Naive thymus-derived CD8-positive, alpha-beta T cell (primary cell): ENCODE data around the gene IGF2. TPM values are rescaled to one million over a fixed set of nuclear protein-coding genes. Genes with fewer than 3 reads are reported as not detected.

Source experiments
- ATAC-seq, 2 donors: fragments of 150-1000 bp; cut with Tn5 transposase in 1 of 2; sonication (Bioruptor Pico), chemical (Tn5 transposase) in 1 of 2; 1 replicate in 1 of 2; 2 replicates in 1 of 2; pipeline ENCODE4 v1.10.0; 2021; ENCODE audit warnings: mild to moderate bottlenecking in 2 of 2, moderate library complexity in 2 of 2
- POLR2A ChIA-PET: fragments of 350-600 bp; sonication (Branson Sonifier 250); formaldehyde crosslinking; loops from one replicate; lab custom pipeline; 2021; ENCODE audit warnings: antibody characterized with exemption; lab: Charles Lee
- DNase-seq, 10 donors: peaks; one replicate each; pipeline versions ENCODE4 v3.0.0 to v3.0.0-alpha.2; 2020 to 2022
- H3K27ac Mint-ChIP-seq, 10 donors: one replicate each; pipeline ENCODE4 v1.8.0; 2020 to 2022; ENCODE audit warnings: mild to moderate bottlenecking in 10 of 10, mixed read lengths in 10 of 10, moderate library complexity in 4 of 10, inconsistent platforms in 1 of 10
- H3K27me3 Mint-ChIP-seq, 5 donors: one replicate each; pipeline ENCODE4 v1.8.0; 2021 to 2022; ENCODE audit warnings: mixed read lengths in 5 of 5
- H3K36me3 Mint-ChIP-seq, 3 donors: one replicate each; pipeline ENCODE4 v1.8.0; 2020 to 2022; ENCODE audit warnings: mixed read lengths in 3 of 3, mild to moderate bottlenecking in 2 of 3, inconsistent platforms in 1 of 3
- H3K4me1 Mint-ChIP-seq, 4 donors: one replicate each; pipeline ENCODE4 v1.8.0; 2021 to 2022; ENCODE audit warnings: mixed read lengths in 4 of 4
- H3K4me3 Mint-ChIP-seq, 10 donors: one replicate each; pipeline ENCODE4 v1.8.0; 2020 to 2022; ENCODE audit warnings: mild to moderate bottlenecking in 10 of 10, mixed read lengths in 10 of 10, moderate library complexity in 6 of 10, inconsistent platforms in 1 of 10
- H3K9me3 Mint-ChIP-seq, 9 donors: one replicate each; pipeline ENCODE4 v1.8.0; 2020 to 2022; ENCODE audit warnings: mixed read lengths in 9 of 9, mild to moderate bottlenecking in 3 of 9, inconsistent platforms in 1 of 9, moderate library complexity in 1 of 9
- polyA plus RNA-seq, 3 donors: library from polyadenylated mRNA; unstranded; fragments of 300-500 nt; fragmentation: Illumina TruSeq; gene quantifications; one replicate each; pipeline ENCODE4 v1.2.3, GENCODE V29; 2021
- total RNA-seq, 8 experiments: library from RNA in 2 of 8; stranded (reverse) in 2 of 8; gene quantifications; one replicate each; pipeline ENCODE4 v1.2.3 and lab custom pipeline; 2021 to 2026

IGF2 gene
- total and polyA plus RNA-seq, 5 experiments from 2014 or later, result not detected

DNA sequence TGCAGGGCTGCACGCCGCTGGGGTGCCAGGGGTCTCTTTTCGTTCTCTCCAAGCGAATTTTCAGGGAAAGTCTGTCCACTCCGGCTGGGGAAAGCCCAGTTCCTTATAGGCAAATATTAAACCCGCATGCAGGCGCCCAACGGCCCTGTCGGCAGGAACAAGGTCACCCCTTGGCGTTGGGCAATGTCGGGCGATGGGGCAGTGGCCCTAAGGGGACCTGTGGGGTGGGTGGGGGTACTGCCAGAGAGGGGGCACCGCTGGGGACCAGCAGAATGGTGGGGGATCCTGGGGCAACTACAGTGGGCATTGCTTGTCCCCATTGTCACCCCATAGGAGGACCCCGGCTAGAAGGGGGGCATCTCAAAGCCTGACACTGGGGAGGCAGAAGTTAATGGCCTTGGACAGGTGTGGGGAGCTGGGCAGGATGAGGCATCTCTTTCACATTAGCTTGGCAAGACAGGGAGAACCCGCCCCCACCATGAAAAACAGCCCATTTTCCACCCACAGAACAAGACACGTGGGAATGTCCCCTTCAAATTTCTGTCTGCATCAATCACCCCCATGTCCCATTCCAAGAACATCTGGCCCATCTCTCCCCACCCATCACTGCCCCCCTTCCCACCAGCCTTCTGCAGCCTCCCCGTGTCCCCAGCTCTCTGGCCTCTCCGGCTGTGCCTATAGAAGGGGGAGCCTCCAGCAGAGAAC, 5.5 kb upstream of the IGF2 start:
- POLR2A ChIA-PET, result interaction anchor here (0.6 kb wide), 1 partner anchor 344 kb away, joined by 3 read pairs; no protein-coding TSS in a partner anchor
- no peak overlapping the region for H3K27ac Mint-ChIP-seq
- peaks cover 25 to 79% (median 55%) of the 10 kb centered on the region in 5 donors for H3K27me3 Mint-ChIP-seq
- H3K4me1 Mint-ChIP-seq, result peaks cover 2 to 12% (median 11%) of the 10 kb centered on the region in 4 donors
- DNase-seq (no peak), ATAC-seq (no peak)
- H3K9me3 Mint-ChIP-seq, result no peaks in the 10 kb centered on the region
- H3K36me3 Mint-ChIP-seq, result peaks cover 0 to 2% (median 0%) of the 10 kb centered on the region in 3 donors
- peak overlapping the region in 2 of 10 donors; percentile 27 to 53 for H3K4me3 Mint-ChIP-seq

DNA sequence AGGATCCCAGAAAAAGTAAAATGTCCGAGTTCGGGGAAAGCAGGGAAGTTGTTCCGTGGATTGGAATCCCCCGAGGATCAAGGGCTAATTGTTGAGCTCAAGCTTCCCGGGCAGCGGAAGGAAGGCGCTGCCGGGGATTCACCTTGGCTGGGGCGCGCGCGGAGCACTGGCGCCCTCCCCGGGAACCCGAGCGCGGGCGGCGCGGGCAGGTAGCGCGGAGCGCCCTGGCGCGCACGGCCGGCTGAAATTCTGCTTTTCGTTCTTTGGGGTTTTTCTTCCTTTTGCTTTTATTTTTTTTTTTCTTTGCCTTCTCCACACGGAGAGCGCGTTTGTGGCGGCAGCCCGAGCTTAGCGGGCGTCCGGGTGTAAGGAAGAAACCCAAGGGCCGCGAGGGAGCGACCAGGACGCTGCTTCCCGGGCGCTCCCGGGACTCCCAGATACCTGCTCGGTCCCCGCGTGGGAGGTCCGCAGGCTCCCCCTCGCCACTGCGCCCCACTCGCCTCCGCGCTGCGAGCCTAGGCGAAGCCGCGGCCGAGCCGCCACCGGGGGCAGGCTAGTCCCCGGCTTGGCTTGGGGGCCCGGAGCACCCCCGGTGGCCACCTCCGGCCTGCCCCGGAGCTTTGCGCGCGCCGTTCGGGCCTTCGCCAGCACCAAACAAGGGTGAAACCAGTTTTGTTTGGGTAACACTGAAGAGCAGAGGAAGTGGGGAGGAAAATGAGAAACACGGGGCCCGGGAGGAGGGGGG, 4.8 kb upstream of the IGF2 start:
- no peak overlapping the region for H3K27ac Mint-ChIP-seq
- peaks cover 2 to 12% (median 11%) of the 10 kb centered on the region in 4 donors for H3K4me1 Mint-ChIP-seq
- peak overlapping the region in 7 of 10 donors; percentile 15 to 62 (median 53) for H3K4me3 Mint-ChIP-seq
- H3K9me3 Mint-ChIP-seq, result no peaks in the 10 kb centered on the region
- DNase-seq (no peak), ATAC-seq (peak; percentile 43 to 50)
- POLR2A ChIA-PET, result interaction anchor here (0.6 kb wide), 1 partner anchor 343 kb away, joined by 3 read pairs; no protein-coding TSS in a partner anchor
- H3K27me3 Mint-ChIP-seq, result peaks cover 25 to 74% (median 53%) of the 10 kb centered on the region in 5 donors
- H3K36me3 Mint-ChIP-seq, result peaks cover 0 to 2% (median 0%) of the 10 kb centered on the region in 3 donors

DNA sequence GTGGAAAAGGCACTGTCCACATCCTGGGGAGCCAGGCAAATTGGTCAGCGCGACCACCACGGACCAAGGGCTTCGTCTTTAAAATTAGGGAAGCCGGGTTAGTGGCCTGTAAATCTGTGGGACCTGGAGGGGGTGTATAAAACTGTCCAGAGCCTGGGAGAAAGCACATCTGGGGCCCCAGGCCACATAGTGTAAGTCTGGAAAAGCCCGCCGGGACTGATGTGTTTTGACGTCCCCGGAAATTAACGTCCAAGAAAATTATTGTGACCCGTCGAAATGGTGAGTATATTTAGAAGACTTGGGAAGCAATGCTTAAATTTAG, 4.2 kb upstream of the IGF2 start:
- ATAC-seq, result no peak
- no peaks in the 10 kb centered on the region for H3K9me3 Mint-ChIP-seq
- DNase-seq, result no peak
- peaks cover 0 to 2% (median 0%) of the 10 kb centered on the region in 3 donors for H3K36me3 Mint-ChIP-seq
- POLR2A ChIA-PET, result no interaction called here
- H3K27me3 Mint-ChIP-seq, result peaks cover 23 to 69% (median 50%) of the 10 kb centered on the region in 5 donors
- H3K4me3 Mint-ChIP-seq, result peak overlapping the region in 6 of 10 donors; percentile 15 to 62 (median 52)
- peaks cover 2 to 13% (median 11%) of the 10 kb centered on the region in 4 donors for H3K4me1 Mint-ChIP-seq
- no peak overlapping the region for H3K27ac Mint-ChIP-seq

DNA sequence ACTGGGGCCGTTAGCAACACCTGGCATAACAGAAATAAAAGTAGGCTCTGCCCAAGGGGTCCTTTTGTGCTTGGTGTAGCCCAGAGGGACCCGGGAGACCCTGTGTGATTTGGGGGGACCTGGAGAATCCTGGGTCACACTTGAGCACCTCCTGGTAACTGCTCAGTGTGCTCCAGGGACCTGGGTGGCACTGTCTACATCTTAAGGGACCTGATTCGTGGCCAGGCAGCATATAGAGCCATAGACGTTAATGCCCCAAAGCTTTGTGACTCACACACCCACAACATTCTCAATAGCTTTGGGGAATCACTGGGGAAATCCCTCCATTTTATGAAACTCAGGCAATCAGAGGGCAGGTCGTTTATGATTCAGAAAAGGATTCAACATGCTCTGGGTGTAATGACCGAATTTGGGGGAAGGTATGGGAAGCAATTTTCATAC, 3.6 kb upstream of the IGF2 start:
- H3K4me1 Mint-ChIP-seq, result peaks cover 4 to 15% (median 12%) of the 10 kb centered on the region in 4 donors
- H3K27ac Mint-ChIP-seq, result no peak overlapping the region
- peaks cover 0 to 2% (median 0%) of the 10 kb centered on the region in 3 donors for H3K36me3 Mint-ChIP-seq
- ATAC-seq, result peak in 1 of 2 donors; percentile 39
- H3K4me3 Mint-ChIP-seq, result peak overlapping the region in 5 of 10 donors; percentile 8 to 50 (median 13)
- peaks cover 25 to 69% (median 47%) of the 10 kb centered on the region in 5 donors for H3K27me3 Mint-ChIP-seq
- no peak for DNase-seq
- H3K9me3 Mint-ChIP-seq, result no peaks in the 10 kb centered on the region
- POLR2A ChIA-PET, result no interaction called here

DNA sequence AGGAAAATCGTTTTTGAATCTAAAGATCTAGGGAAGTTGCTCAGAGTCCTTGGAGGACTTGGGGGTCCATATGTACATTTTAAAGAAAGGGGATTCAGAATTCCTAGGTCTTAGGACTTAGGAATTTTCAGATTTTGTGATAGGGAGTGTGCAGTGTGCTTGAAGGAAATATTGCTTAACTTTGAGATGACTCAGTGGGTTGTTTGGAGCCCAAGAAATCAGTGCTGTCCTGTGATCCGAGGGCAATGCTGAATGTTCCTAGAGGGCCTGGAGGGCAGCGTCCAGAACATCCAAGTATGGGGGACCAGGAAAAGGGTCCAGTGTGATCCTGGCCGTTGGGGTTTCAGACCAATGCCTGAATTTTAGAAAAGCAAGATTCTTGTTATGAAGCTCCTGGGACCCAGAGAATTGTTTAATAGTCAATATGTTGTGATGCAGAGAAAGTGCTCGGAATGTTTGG, 3.1 kb upstream of the IGF2 start:
- Mint-ChIP-seq H3K4me1 (peaks cover 4 to 18% (median 15%) of the 10 kb centered on the region in 4 donors), H3K4me3 (peak overlapping the region in 1 of 10 donors; percentile 37), H3K9me3 (no peaks in the 10 kb centered on the region), H3K27ac (no peak overlapping the region), H3K36me3 (peaks cover 0 to 4% (median 0%) of the 10 kb centered on the region in 3 donors), H3K27me3 (peaks cover 25 to 69% (median 48%) of the 10 kb centered on the region in 5 donors)
- no peak for DNase-seq
- ATAC-seq, result no peak
- POLR2A ChIA-PET, result no interaction called here

DNA sequence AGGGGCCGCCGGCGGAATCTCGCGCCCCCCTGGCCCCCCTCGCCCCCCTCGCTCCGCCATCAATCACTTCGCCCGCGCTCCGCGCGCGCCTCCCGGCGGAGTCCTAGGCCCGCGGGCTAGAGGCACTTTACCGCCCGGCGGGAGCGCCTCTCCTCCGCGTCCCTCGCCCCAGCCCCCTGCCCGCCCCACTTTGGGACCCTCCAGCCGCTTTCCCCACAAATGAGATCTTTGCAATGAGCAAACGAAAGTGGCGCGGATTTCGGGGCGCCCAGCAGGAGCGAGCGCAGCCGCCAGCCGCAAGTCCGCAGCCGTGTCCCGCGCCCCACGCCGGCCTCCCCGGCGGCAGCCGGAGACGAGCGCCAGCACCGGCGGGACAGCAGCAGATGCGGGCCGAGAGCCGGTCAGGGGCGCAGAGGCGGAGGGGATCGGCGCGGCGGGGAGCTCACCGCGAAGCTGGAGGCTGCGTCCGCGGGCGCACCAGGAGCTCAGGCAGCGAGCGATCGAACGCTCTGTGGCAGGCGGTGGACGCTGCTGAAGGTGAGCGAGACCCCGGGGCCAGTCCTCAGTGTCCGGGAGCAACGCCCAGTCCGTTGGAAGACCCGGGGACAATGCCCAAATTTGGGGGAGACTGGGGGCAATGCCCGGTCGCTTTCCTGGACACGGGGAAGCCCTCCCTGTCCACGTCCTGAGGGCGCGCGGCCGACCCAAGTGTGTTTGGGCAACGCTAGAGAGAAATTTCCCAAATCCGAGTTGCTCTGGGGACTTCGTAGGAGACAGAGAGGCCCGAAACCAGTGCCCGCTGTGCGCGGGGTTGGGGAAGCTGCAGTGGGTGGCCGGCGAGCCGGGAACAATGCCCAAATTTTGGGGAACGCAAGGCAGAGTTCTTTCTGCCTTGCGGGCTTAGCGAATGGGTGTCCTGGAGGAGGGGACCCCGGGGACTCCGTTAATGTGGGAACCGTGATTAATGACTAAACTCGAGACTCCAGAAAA, 1.5 kb upstream of the IGF2 start:
- DNase-seq (no peak), ATAC-seq (no peak)
- POLR2A ChIA-PET, result no interaction called here
- H3K9me3 Mint-ChIP-seq, result no peaks in the 10 kb centered on the region
- H3K27me3 Mint-ChIP-seq, result peaks cover 25 to 69% (median 46%) of the 10 kb centered on the region in 5 donors
- H3K27ac Mint-ChIP-seq, result no peak overlapping the region
- H3K4me1 Mint-ChIP-seq, result peaks cover 8 to 24% (median 17%) of the 10 kb centered on the region in 4 donors
- peak overlapping the region in 4 of 10 donors; percentile 11 to 62 (median 18) for H3K4me3 Mint-ChIP-seq
- H3K36me3 Mint-ChIP-seq, result peaks cover 0 to 6% (median 0%) of the 10 kb centered on the region in 3 donors

DNA sequence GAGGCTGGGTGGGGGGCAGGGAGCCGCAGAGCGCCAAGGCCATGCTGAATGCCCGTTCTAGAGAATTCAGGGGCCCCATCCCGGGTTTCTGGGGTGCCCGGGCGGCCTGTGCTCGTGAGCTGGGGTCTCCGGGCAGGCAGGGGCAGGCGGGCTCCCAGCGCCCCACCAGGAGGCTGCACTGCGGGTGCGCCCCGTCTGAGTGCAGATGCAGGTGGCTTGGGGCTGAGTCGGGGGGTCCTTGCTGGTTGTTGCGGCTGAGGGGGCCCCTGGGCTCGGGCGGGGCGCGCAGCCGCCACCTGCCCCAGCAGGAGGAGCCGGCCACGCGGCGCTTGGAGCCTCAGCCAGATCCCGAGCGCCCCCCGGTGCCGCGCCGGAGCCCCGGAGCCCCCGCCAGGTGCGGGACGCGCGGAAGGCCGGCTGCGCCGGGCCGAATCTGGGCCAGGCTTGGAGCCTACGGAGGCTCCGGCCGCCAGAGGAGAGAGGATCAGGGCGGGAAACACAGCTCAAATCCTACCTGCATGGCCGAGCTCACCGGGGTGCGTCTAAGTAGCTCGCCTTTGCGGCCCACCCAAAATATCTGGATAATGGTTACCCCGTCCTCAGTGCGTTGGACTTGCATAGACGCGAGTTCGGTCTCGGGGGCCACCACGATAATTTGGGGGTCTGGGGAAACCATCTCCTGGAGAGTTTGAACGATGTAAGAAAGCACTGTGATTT, 590 bp upstream of the IGF2 start:
- no peak for DNase-seq
- peaks cover 8 to 23% (median 17%) of the 10 kb centered on the region in 4 donors for H3K4me1 Mint-ChIP-seq
- peaks cover 0 to 6% (median 0%) of the 10 kb centered on the region in 3 donors for H3K36me3 Mint-ChIP-seq
- peaks cover 25 to 70% (median 43%) of the 10 kb centered on the region in 5 donors for H3K27me3 Mint-ChIP-seq
- peak overlapping the region in 5 of 10 donors; percentile 22 to 65 (median 46) for H3K4me3 Mint-ChIP-seq
- no peak overlapping the region for H3K27ac Mint-ChIP-seq
- no peak for ATAC-seq
- POLR2A ChIA-PET, result no interaction called here
- H3K9me3 Mint-ChIP-seq, result no peaks in the 10 kb centered on the region

DNA sequence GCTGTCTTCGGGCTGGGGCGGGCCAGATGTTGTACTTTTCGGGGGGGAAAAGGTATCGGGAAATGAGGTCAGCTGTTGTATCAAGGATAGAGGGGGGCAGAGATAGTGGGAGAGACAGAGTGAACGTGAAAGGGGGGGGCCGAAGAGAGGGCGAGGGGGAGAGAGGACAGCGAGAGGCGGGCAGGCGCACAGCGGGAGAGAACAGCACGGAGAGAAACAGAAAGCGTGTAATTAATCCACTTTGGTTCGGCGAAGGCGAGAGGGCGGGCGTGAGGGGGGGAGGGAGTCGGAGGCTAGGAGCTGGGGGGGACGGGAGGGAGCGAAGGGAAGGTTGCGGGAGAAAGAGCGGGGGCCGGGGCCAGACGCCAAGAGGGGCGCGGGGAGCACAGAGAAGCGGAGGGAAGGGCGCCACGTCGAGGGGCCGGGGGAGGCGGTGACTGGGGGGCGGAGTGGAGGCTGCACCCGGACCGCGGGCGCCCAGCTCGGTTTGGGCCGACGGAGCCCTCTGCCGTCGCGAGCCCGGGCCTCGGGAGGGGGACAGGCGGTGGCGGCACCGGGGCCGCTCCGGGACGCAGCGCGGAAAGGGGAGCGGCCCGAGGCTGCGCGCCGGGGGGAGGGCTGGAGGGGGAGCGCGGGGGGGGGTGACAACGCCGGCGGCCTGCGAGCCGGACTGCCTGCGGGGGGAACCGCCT, 612 bp downstream of the IGF2 start:
- POLR2A ChIA-PET, result interaction anchor here (0.6 kb wide), 2 partner anchors 25 to 1012 kb away, joined by 3 to 4 read pairs; no protein-coding TSS in a partner anchor
- Mint-ChIP-seq H3K4me1 (peaks cover 8 to 20% (median 16%) of the 10 kb centered on the region in 4 donors), H3K27me3 (peaks cover 24 to 78% (median 46%) of the 10 kb centered on the region in 5 donors), H3K4me3 (peak overlapping the region; percentile 76 to 92 (median 84)), H3K36me3 (peaks cover 0 to 6% (median 0%) of the 10 kb centered on the region in 3 donors), H3K27ac (peak overlapping the region in 1 of 10 donors; percentile 48), H3K9me3 (no peaks in the 10 kb centered on the region)
- peak; percentile 28 to 44 for ATAC-seq
- DNase-seq, result no peak

DNA sequence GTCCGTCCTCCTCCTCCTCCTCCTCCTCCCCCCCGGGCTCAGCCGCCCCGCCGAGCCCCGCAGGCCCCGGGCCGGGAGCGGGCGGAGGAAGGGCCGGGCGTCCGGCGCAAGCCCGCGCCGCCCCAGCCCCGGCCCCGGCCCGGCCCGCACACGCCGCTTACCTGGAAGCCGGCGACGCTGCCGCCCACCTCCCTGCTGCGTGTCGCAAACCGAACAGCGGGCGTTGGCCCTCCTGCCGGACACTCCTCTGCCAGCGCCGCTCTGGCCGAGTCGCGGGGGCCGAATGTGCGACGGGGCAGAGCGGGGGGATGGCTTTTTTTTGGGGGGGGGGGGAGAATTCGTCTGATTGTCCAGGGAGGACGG, 1.1 kb downstream of the IGF2 start:
- H3K36me3 Mint-ChIP-seq, result peaks cover 0 to 6% (median 0%) of the 10 kb centered on the region in 3 donors
- peaks cover 7 to 18% (median 14%) of the 10 kb centered on the region in 4 donors for H3K4me1 Mint-ChIP-seq
- H3K9me3 Mint-ChIP-seq, result no peaks in the 10 kb centered on the region
- DNase-seq (no peak), ATAC-seq (peak in 1 of 2 donors; percentile 23)
- peaks cover 21 to 78% (median 48%) of the 10 kb centered on the region in 5 donors for H3K27me3 Mint-ChIP-seq
- no peak overlapping the region for H3K27ac Mint-ChIP-seq
- POLR2A ChIA-PET, result interaction anchor here (0.6 kb wide), 2 partner anchors 25 to 1012 kb away, joined by 3 to 4 read pairs; no protein-coding TSS in a partner anchor
- peak overlapping the region in 9 of 10 donors; percentile 76 to 92 (median 85) for H3K4me3 Mint-ChIP-seq

DNA sequence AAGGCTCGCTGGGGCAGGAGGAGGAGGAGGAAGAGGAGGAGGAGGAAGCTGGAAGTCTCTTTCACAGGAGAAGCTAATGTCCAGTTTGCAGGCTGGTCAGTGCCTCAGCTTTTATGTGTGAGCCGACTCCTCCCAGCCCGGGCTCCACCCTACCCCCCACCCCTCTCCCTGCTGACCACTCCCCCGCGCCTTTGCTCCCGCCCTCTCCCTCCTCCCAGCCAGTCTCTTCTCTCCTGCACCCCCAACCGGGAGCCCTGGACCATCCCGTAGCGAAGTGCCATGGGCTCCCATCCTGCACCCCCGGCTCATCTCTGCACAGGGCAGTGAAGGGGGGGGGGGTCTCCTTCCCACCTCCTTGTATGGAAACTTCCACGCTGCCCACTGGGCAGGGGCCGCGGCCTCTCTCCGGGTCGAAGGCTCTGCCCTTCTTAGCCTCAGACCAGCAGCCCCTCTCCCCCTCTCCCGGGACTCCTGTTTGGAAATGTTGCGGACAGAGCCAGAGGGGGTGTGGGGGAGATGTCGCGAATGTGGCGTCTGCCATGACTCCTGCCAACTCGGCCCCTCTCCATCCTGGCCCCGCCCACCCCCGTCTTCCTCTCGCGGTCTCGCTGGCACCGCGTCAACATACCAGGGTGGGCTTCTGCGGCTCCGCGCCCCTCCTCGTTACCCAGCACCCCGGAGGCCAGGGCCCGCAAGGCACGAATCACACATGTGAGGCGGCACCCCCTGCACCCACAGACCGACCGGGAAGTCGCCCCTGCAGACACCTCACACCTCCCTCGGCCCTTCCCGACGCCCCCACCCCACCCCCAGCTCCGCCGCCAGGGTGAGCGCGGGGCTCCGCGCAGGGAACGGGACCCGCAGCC, 1.8 kb downstream of the IGF2 start:
- ATAC-seq (peak; percentile 22 to 24), DNase-seq (no peak)
- peaks cover 17 to 78% (median 47%) of the 10 kb centered on the region in 5 donors for H3K27me3 Mint-ChIP-seq
- peaks cover 0 to 4% (median 0%) of the 10 kb centered on the region in 3 donors for H3K36me3 Mint-ChIP-seq
- H3K4me1 Mint-ChIP-seq, result peaks cover 6 to 17% (median 9%) of the 10 kb centered on the region in 4 donors
- peak overlapping the region; percentile 36 to 78 (median 60) for H3K4me3 Mint-ChIP-seq
- no peak overlapping the region for H3K27ac Mint-ChIP-seq
- H3K9me3 Mint-ChIP-seq, result no peaks in the 10 kb centered on the region
- POLR2A ChIA-PET, result interaction anchor here (0.6 kb wide), 1 partner anchor 1011 kb away, joined by 4 read pairs; no protein-coding TSS in a partner anchor
